CD4-positive, alpha-beta T cell (primary cell): ENCODE measurements around the gene KLHL17. TPM values are rescaled to one million over a fixed set of nuclear protein-coding genes. Genes with fewer than 3 reads are reported as not detected.

Experiments used
- ATAC-seq: fragments of 200-7000 bp; cut with Tn5 transposase; one replicate; pipeline ENCODE4 v1.10.0; 2022; ENCODE audit warnings: mild to moderate bottlenecking; ENCODE audit not compliant: poor library complexity
- CTCF ChIA-PET: fragments of 350-600 bp; sonication (Branson Sonifier 250); formaldehyde crosslinking; loops from one replicate; lab custom pipeline; 2021; ENCODE audit warnings: antibody characterized with exemption, inconsistent platforms; lab: Charles Lee
- POLR2A ChIA-PET: fragments of 350-600 bp; sonication (Branson Sonifier 250); formaldehyde crosslinking; loops from one replicate; lab custom pipeline; 2021; ENCODE audit warnings: antibody characterized with exemption, inconsistent platforms; lab: Charles Lee
- DNase-seq, 14 experiments: peaks; one replicate each; pipeline ENCODE4 v3.0.0-alpha.2; 2013 to 2020; ENCODE audit warnings: mixed read lengths in 2 of 14
- H3K27ac ChIP-seq, 2 donors: one replicate each; pipeline versions ENCODE4 v1.5.1 to v1.7.0; 2013; ENCODE audit warnings: low read length in 2 of 2, low read depth in 1 of 2, mild to moderate bottlenecking in 1 of 2
- H3K27me3 ChIP-seq, 2 experiments: 1 replicate in 1 of 2; 2 replicates in 1 of 2; pipeline versions ENCODE4 v1.6.1 to v1.7.0; 2013; ENCODE audit warnings: low read length in 2 of 2, control low read depth in 1 of 2, mild to moderate bottlenecking in 1 of 2, moderate library complexity in 1 of 2; ENCODE audit not compliant: insufficient read depth in 2 of 2, control insufficient read depth in 1 of 2
- H3K36me3 ChIP-seq: one replicate; pipeline ENCODE4 v1.6.1; 2013; ENCODE audit warnings: low read length, control low read depth; ENCODE audit not compliant: insufficient read depth
- H3K4me1 ChIP-seq: one replicate; pipeline ENCODE4 v1.6.1; 2013; ENCODE audit warnings: low read length, control low read depth; ENCODE audit not compliant: insufficient read depth
- H3K4me3 ChIP-seq: one replicate; pipeline ENCODE4 v1.5.1; 2013; ENCODE audit warnings: mild to moderate bottlenecking, low read length, moderate library complexity
- H3K9me3 ChIP-seq, 2 experiments: 1 replicate in 1 of 2; 2 replicates in 1 of 2; pipeline versions ENCODE4 v1.6.1 to v1.7.0; 2013; ENCODE audit warnings: low read length in 2 of 2, mild to moderate bottlenecking in 2 of 2, control low read depth in 1 of 2, moderate library complexity in 1 of 2; ENCODE audit not compliant: control insufficient read depth in 1 of 2, insufficient read depth in 1 of 2
- H3K27ac Mint-ChIP-seq: one replicate; pipeline ENCODE4 v1.8.0; 2020; ENCODE audit warnings: mixed read lengths
- H3K27me3 Mint-ChIP-seq: one replicate; pipeline ENCODE4 v1.8.0; 2021; ENCODE audit warnings: mixed read lengths
- H3K36me3 Mint-ChIP-seq: one replicate; pipeline ENCODE4 v1.8.0; 2021; ENCODE audit warnings: low read depth, mixed read lengths
- H3K4me1 Mint-ChIP-seq: one replicate; pipeline ENCODE4 v1.8.0; 2021; ENCODE audit warnings: low read depth, mixed read lengths
- H3K4me3 Mint-ChIP-seq: one replicate; pipeline ENCODE4 v1.8.0; 2020; ENCODE audit warnings: mild to moderate bottlenecking, mixed read lengths
- H3K9me3 Mint-ChIP-seq: one replicate; pipeline ENCODE4 v1.8.0; 2020; ENCODE audit warnings: mixed read lengths
- CTCF ChIP-seq: fragments of 200-600 bp; IDR thresholded peaks from one replicate; pipeline ENCODE4 v1.8.0; 2022; ENCODE audit warnings: antibody characterized with exemption, mild to moderate bottlenecking
- intact Hi-C, 2 experiments: fragments of 100-400 bp; cut with DNase I in 1 of 2; cut with micrococcal nuclease in 1 of 2; formaldehyde crosslinking; loops; one replicate each; pipeline versions ENCODE4 v1.15.1 to v1.9.0; 2023 to 2025; cut with DNase I, micrococcal nuclease
- total RNA-seq, 174 experiments: library from RNA in 2 of 174; stranded (reverse) in 2 of 174; gene quantifications; one replicate each; pipeline ENCODE4 v1.2.3 and lab custom pipeline; 2021 to 2026

Gene KLHL17
- total RNA-seq, 2 experiments from 2014 or later, result 13.9 TPM

DNA sequence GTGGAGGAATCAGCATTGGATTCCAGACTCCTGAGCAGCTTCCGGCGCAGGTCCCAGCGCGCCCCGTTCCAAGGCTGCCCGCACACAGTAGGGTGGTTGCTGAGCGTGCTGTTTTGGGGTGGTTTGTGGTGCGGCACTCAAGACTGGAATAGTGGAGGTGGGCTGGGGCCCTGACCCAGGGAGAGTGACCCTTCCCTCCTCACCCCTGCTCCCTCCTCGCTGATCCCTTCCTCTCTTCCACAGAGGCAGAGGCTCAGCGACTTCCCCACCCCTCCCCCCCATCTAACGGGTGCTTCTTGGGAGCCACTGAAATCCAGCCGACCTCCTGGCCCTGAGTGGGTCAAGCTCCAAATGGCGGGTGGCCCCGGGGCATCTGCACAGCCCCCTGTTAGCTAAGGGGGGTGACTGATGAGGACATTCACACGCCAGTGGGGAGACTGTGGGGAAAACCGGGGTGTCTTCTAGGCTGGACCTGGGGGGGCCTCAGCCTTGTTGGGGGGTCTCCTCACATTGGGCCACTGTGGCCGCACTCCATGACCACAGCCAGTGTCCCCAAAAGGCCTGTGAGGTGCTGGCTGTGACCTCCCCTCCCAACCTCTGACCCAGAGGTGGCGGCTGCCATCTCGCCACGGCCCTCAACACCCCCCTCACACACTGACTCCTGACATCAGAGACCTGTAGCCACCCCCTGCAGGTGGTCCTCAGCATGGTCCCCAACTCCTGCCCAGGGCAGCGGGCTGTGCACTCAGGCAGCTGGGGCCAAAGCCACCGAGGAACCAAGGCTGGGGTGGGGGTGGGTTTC lies 43.4 kb downstream of the KLHL17 start:
- no peak for TF ChIP-seq CTCF
- intact Hi-C loops, result no loop called here
- Mint-ChIP-seq H3K36me3 (peaks cover 4% of the 10 kb centered on the region), H3K27ac (no peak overlapping the region), H3K4me1 (peaks cover 17% of the 10 kb centered on the region), H3K27me3 (peaks cover 53% of the 10 kb centered on the region), H3K9me3 (no peaks in the 10 kb centered on the region), H3K4me3 (no peak overlapping the region)
- H3K9me3 ChIP-seq, result peaks cover 0 to 16% of the 10 kb centered on the region in 2 experiments
- ATAC-seq, result no peak
- H3K27me3 ChIP-seq, result peaks cover 52 to 67% of the 10 kb centered on the region in 2 experiments
- DNase-seq, result peak in 1 of 14 experiments; percentile 27
- POLR2A ChIA-PET, result interaction anchor here (0.7 kb wide), 1 partner anchor 10 kb away, joined by 3 read pairs; the partner anchor contains the start of gene ISG15
- no peaks in the 10 kb centered on the region for H3K36me3 ChIP-seq
- no peak overlapping the region for H3K27ac ChIP-seq
- peaks cover 43% of the 10 kb centered on the region for H3K4me1 ChIP-seq
- CTCF ChIA-PET, result interaction anchor here (1.1 kb wide), 1 partner anchor 19 kb away, joined by 6 read pairs; no protein-coding TSS in a partner anchor
- no peak overlapping the region for H3K4me3 ChIP-seq

DNA sequence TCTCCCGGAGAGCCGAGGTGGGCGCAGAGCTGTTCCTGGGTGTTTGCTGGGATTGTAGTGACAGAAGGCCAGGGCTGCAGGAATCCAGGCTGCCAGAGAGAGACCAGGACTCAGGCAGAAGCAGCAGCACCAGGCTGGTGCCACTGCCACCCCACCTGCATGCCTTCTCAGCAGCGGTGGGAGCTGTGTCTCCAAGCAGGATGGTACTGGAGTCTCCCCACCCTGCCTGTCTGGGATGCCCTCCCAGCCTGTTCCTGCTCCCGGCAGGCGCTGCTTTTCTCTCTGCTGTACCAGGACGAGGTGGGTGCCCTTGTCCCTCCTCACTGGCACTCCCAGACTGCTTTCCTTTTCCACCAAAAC lies 44.0 kb downstream of the KLHL17 start:
- intact Hi-C loops, result no loop called here
- no peaks in the 10 kb centered on the region for H3K36me3 ChIP-seq
- Mint-ChIP-seq H3K4me3 (peak overlapping the region; percentile 32), H3K36me3 (peaks cover 4% of the 10 kb centered on the region), H3K4me1 (peaks cover 17% of the 10 kb centered on the region), H3K9me3 (no peaks in the 10 kb centered on the region), H3K27ac (peak overlapping the region; percentile 52), H3K27me3 (peaks cover 57% of the 10 kb centered on the region)
- ChIA-PET CTCF (interaction anchor here (1.1 kb wide), 1 partner anchor 20 kb away, joined by 6 read pairs; no protein-coding TSS in a partner anchor), POLR2A (interaction anchor here (0.7 kb wide), 1 partner anchor 9 kb away, joined by 3 read pairs; the partner anchor contains the start of gene ISG15)
- H3K9me3 ChIP-seq, result peaks cover 0 to 16% of the 10 kb centered on the region in 2 experiments
- H3K27me3 ChIP-seq, result peaks cover 51 to 66% of the 10 kb centered on the region in 2 experiments
- no peak for DNase-seq
- no peak for ATAC-seq
- no peak overlapping the region for H3K27ac ChIP-seq
- H3K4me1 ChIP-seq, result peaks cover 39% of the 10 kb centered on the region
- H3K4me3 ChIP-seq, result no peak overlapping the region
- TF ChIP-seq CTCF, result no peak

DNA sequence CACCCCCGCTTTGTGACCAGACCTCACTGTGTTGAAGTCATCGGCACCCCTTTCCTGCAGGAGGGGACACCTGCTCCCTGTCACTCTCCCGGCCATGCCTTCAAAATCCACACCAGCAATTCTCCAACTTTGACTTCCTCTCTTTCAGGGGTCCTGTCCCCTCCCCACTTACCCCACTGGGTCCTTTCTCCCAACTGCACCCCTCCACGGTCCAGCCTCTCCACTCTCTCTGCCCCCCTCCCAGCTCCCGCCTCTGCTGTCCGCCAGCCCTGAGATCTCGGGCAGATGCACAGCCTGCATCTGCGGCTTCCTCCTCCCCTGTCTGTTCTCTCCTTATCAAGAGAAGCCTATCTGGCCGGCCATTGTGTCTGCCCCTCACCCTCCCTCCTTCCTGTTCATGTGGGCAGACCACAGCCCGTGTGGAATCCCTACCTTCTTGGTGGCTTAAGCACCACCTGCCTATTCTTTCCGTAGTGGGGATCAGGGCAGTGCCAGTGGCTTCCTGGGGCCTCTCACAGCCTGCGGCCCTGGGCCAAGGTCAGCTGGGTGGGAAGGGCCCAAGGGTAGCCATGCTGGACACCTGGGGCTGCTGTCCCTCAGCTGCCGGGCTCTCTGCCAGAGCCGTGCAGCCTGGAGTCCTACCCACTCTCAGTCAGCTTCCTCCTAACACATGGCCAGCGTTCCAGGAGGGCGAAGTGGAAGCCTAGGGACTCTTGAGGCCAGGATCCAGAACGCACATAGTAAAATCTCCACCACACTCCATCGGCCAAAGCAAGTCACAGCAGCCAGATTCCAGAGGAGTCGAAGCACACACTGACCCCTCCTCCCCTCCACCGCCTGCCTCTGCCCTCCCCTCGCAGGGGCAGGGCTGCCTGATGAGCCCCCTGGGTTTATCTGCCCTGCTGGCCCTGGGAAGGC lies 44.7 kb downstream of the KLHL17 start:
- Histone ChIP-seq H3K9me3 (peaks cover 0 to 20% of the 10 kb centered on the region in 2 experiments), H3K36me3 (no peaks in the 10 kb centered on the region), H3K4me3 (no peak overlapping the region), H3K27me3 (peaks cover 50 to 62% of the 10 kb centered on the region in 2 experiments), H3K4me1 (peaks cover 35% of the 10 kb centered on the region), H3K27ac (no peak overlapping the region)
- no peak for ATAC-seq
- H3K4me3 Mint-ChIP-seq, result peak overlapping the region; percentile 32
- no peaks in the 10 kb centered on the region for H3K9me3 Mint-ChIP-seq
- peaks cover 17% of the 10 kb centered on the region for H3K4me1 Mint-ChIP-seq
- POLR2A ChIA-PET, result interaction anchor here (0.7 kb wide), 1 partner anchor 8 kb away, joined by 3 read pairs; the partner anchor contains the start of gene ISG15
- TF ChIP-seq CTCF, result no peak
- intact Hi-C loops, result no loop called here
- DNase-seq, result peak in 1 of 14 experiments; percentile 34
- H3K36me3 Mint-ChIP-seq, result peaks cover 4% of the 10 kb centered on the region
- peaks cover 57% of the 10 kb centered on the region for H3K27me3 Mint-ChIP-seq
- CTCF ChIA-PET, result interaction anchor here (1.1 kb wide), 1 partner anchor 21 kb away, joined by 6 read pairs; no protein-coding TSS in a partner anchor
- peak overlapping the region; percentile 52 for H3K27ac Mint-ChIP-seq
